Urinary bladder (tissue), 4 donors: ENCODE results near the gene GLI2. TPM values are rescaled to one million over a fixed set of nuclear protein-coding genes. Genes with fewer than 3 reads are reported as not detected.

ENCODE experiments used
- DNase-seq: peaks from one replicate; pipeline ENCODE4 v3.0.0-alpha.2; 2015; ENCODE audit errors: extremely low spot score
- H3K27ac ChIP-seq: one replicate; pipeline ENCODE4 v1.5.1; 2013; ENCODE audit warnings: low read depth, mild to moderate bottlenecking, moderate library complexity
- H3K36me3 ChIP-seq: one replicate; pipeline ENCODE4 v1.6.1; 2013; ENCODE audit warnings: mild to moderate bottlenecking, moderate library complexity; ENCODE audit not compliant: insufficient read depth
- H3K4me1 ChIP-seq: one replicate; pipeline ENCODE4 v1.6.1; 2013; ENCODE audit warnings: mild to moderate bottlenecking, moderate library complexity; ENCODE audit not compliant: insufficient read depth
- H3K4me3 ChIP-seq: one replicate; pipeline ENCODE4 v1.5.1; 2013; ENCODE audit warnings: low read depth, low read length
- WGBS: extraction: QIAGEN DNeasy Blood & Tissue Kit; methylation state at CpG from one replicate; pipeline ENCODE4 v1.1.7; 2013; 5-methylcytosine and 5-hydroxymethylcytosine counted together
- polyA plus RNA-seq: library from polyadenylated mRNA; stranded (reverse); fragments of 200-250 nt; gene quantifications from one replicate; pipeline ENCODE4 v1.2.3, GENCODE V29; 2013
- total RNA-seq: library from RNA; depleted of rRNA; stranded (reverse); fragments of >200 nt; gene quantifications from one replicate; pipeline ENCODE4 v1.2.3, GENCODE V29; 2014
- donor health status: healthy with polysubstance abuse.
- donor health status: healthy.

Gene GLI2
- total and polyA plus RNA-seq, 2 donors = 5.9 to 11.3 TPM

- no peak overlapping the region for H3K4me3 ChIP-seq
- DNase-seq = no peak
- WGBS = 90% methylated on average over 7 of the region's 7 CpGs
- H3K27ac ChIP-seq = no peak overlapping the region
- no peaks in the 10 kb centered on the region for H3K4me1 ChIP-seq
- H3K36me3 ChIP-seq = no peaks in the 10 kb centered on the region
Measured at GRCh38 chr2:120720231-120720630, 15.4 kb upstream of the GLI2 start.

DNA sequence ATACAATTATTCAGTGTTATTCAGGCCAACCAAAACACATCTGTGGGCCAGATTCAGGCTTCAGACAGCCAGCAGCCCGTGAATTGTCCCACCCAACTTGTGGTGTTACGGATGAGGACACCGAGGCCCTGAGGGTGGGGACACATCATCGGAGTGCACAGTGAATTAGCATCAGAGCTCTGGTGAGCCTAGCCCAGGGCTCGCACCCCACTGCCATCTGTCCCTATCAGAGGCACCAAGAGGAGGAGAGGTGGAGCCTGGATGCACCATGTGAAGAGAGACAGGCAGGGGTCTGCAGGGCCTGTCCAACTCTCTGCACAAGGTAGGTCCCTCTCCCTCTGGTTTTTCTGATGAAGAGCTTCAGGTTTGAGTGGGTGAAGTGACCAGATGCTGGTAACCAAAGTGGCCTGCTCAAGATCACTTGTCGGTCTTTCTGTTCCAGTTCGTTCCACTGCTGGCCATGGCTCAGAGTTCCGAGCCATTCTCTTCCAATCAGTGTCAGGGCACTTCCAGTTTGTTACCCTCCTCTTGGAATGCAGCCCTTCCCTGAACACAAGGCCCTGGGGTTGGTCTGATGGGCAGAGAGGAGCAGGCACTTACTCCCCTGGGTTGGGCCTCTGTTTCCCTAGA is 14.8 kb upstream of the GLI2 start:
- Histone ChIP-seq H3K36me3 (no peaks in the 10 kb centered on the region), H3K4me1 (no peaks in the 10 kb centered on the region), H3K4me3 (no peak overlapping the region), H3K27ac (no peak overlapping the region)
- 87% methylated on average over 8 of the region's 8 CpGs for WGBS
- DNase-seq = no peak

- H3K4me1 ChIP-seq = no peaks in the 10 kb centered on the region
- H3K4me3 ChIP-seq = no peak overlapping the region
- H3K36me3 ChIP-seq = no peaks in the 10 kb centered on the region
- WGBS = 47% methylated on average over 9 of the region's 9 CpGs
- DNase-seq = no peak
- H3K27ac ChIP-seq = no peak overlapping the region
Measured at GRCh38 chr2:120722246-120722567, 13.5 kb upstream of the GLI2 start.

- 29% methylated on average over 11 of the region's 11 CpGs for WGBS
- no peak overlapping the region for H3K4me3 ChIP-seq
- no peak for DNase-seq
Measured at GRCh38 chr2:120722568-120723421, 12.9 kb upstream of the GLI2 start.

DNA sequence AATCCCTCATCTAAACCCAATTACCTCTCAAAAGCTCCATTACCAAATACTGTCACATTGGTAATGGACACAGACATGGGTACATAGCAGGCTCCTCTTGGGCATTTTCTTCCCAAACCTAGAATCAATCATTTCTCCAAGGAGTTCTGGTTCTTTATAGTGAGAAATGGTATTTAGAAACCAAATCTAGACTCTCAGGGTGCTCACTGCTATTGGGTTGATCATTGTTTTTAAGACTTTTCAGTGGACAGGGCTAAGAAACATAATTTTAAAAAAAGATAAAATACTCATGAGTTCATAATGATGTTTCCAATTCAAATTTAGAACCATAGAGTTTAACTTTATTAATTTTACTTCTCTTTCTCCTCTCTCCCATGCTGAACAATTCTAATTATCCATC is 9.4 kb upstream of the GLI2 start:
- Histone ChIP-seq H3K4me3 (no peak overlapping the region), H3K4me1 (no peaks in the 10 kb centered on the region), H3K36me3 (no peaks in the 10 kb centered on the region), H3K27ac (no peak overlapping the region)
- no peak for DNase-seq

More at GRCh38 chr2:120722568-120723421, 12.9 kb upstream of the GLI2 start:
- no peaks in the 10 kb centered on the region for H3K4me1 ChIP-seq
- H3K36me3 ChIP-seq = no peaks in the 10 kb centered on the region
- H3K27ac ChIP-seq = no peak overlapping the region

- no peaks in the 10 kb centered on the region for H3K4me1 ChIP-seq
- WGBS = 55% methylated on average over 8 of the region's 8 CpGs
- no peak overlapping the region for H3K4me3 ChIP-seq
- H3K27ac ChIP-seq = no peak overlapping the region
- no peaks in the 10 kb centered on the region for H3K36me3 ChIP-seq
- peak; percentile 52 for DNase-seq
Measured at GRCh38 chr2:120729406-120730399, 6.0 kb upstream of the GLI2 start.

DNA sequence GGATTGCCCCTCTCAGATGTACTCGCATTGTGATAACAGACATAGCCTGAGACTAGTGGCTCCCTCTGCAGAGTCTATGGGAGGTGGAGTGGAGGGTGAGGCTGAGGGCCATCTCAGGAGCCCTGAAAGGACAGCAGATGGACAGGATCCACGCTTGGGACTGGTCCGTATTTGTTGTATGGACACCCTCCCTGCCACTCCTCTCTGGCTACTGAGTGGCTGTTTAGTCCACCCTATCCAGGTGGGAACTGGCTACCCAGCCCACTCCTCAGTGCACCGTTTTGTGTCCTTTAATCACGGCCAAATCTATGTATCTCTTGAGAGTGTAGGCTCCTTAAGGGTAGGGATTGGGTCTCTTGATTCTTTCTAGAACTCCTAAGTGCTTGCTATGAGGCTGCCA is 4.5 kb upstream of the GLI2 start:
- no peak for DNase-seq
- Histone ChIP-seq H3K4me1 (no peaks in the 10 kb centered on the region), H3K27ac (no peak overlapping the region), H3K4me3 (no peak overlapping the region), H3K36me3 (no peaks in the 10 kb centered on the region)
- WGBS = 92% methylated on average over 5 of the region's 5 CpGs

GRCh38 chr2:120732506-120733237 is 3.0 kb upstream of the GLI2 start:
- H3K4me3 ChIP-seq = no peak overlapping the region
- H3K27ac ChIP-seq = no peak overlapping the region
- DNase-seq = no peak
- no peaks in the 10 kb centered on the region for H3K36me3 ChIP-seq
- H3K4me1 ChIP-seq = no peaks in the 10 kb centered on the region
- WGBS = 84% methylated on average over 14 of the region's 14 CpGs

GRCh38 chr2:120733238-120733932 is 2.3 kb upstream of the GLI2 start:
- H3K27ac ChIP-seq = no peak overlapping the region
- no peak overlapping the region for H3K4me3 ChIP-seq
- H3K36me3 ChIP-seq = no peaks in the 10 kb centered on the region
- WGBS = 51% methylated on average over 10 of the region's 10 CpGs
- no peak for DNase-seq
- H3K4me1 ChIP-seq = no peaks in the 10 kb centered on the region

DNA sequence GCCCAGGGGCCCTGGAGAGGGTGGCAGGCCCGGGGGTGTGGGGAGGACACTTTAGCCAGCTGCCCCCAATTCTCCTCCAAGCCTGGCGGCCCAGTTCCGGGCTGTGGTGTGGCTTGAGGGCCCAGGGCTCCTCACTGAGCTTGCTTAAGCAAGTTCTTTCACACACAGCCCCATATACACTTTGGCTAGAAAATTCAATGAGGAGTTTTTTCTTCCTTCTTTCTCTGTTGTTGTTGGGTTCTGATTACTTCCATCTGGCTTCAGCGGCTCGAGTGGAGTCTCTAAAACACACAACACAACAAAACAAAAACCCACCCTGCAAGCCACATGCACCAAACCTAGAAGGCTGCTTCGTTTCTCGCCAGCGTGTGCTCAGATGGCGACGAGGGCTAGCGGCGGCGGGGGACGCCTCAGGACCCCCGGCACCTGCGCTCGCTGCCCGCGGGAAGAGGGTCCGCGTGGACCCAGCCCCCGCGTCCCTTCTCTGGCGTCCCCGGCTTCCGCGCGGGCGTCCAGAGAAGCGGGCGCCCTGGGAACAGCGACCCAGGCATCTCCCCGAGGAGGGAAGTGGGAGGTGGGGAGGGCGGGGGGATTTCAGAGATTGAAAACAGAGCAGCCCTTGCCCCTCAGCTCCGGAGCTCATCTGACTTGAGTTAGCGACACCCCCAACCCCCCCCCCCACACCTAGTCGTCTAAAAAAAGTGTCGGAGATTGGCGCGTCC is 577 bp upstream of the GLI2 start:
- DNase-seq = no peak
- H3K4me1 ChIP-seq = no peaks in the 10 kb centered on the region
- H3K36me3 ChIP-seq = no peaks in the 10 kb centered on the region
- peak overlapping the region; percentile 61 for H3K4me3 ChIP-seq
- H3K27ac ChIP-seq = no peak overlapping the region
- 12% methylated on average over 40 of the region's 40 CpGs for WGBS

DNA sequence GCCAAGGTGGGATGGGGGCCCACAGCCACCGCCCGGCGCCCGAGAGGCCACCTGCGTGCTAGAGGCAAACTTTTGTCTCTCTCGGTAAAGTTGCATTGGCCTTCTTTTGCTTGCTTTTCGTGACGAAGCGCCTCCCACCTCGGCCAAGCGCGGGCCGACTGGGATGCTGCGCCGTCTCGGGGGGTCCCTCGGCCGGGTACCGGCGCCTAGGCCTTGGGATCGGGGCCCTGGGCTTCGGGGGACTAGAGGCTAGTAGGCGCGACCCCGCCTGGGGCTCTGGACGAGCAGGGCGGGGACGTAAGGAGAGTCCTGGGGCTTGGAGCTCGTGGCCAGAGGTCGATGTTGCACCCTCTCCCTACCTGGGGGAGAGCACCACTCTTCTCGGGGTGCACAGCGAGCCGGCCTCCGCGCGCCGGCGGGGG is 545 bp downstream of the GLI2 start:
- peak overlapping the region; percentile 61 for H3K4me3 ChIP-seq
- WGBS = under 1% methylated on average over 38 of the region's 38 CpGs
- H3K36me3 ChIP-seq = no peaks in the 10 kb centered on the region
- H3K27ac ChIP-seq = peak overlapping the region; percentile 14
- H3K4me1 ChIP-seq = no peaks in the 10 kb centered on the region
- no peak for DNase-seq

- under 1% methylated on average over 48 of the region's 48 CpGs for whole genome bisulfite sequencing
- peak; percentile 76 for DNase-seq
- Histone ChIP-seq H3K4me1 (no peaks in the 10 kb centered on the region), H3K36me3 (no peaks in the 10 kb centered on the region), H3K27ac (no peak overlapping the region), H3K4me3 (peak overlapping the region; percentile 61)
Measured at GRCh38 chr2:120736624-120737339, 1.1 kb downstream of the GLI2 start.
